HG03439 (cell line): ENCODE measurements around the gene USO1.
A peak's percentile ranks its signal among the peaks of the same experiment; 100 is the strongest.
"Not testable (repeated sequence)": the region's sequence is repeated elsewhere in the genome, so short reads cannot be mapped to it uniquely, and the experiment has no call there.

ENCODE experiments used
- ATAC-seq: cut with Tn5 transposase; IDR thresholded peaks from one replicate; pipeline ENCODE4 v1.9.1; 2021; ENCODE audit warnings: mild to moderate bottlenecking, moderate library complexity; ENCODE audit not compliant: unreplicated experiment

The USO1 gene, protein sequence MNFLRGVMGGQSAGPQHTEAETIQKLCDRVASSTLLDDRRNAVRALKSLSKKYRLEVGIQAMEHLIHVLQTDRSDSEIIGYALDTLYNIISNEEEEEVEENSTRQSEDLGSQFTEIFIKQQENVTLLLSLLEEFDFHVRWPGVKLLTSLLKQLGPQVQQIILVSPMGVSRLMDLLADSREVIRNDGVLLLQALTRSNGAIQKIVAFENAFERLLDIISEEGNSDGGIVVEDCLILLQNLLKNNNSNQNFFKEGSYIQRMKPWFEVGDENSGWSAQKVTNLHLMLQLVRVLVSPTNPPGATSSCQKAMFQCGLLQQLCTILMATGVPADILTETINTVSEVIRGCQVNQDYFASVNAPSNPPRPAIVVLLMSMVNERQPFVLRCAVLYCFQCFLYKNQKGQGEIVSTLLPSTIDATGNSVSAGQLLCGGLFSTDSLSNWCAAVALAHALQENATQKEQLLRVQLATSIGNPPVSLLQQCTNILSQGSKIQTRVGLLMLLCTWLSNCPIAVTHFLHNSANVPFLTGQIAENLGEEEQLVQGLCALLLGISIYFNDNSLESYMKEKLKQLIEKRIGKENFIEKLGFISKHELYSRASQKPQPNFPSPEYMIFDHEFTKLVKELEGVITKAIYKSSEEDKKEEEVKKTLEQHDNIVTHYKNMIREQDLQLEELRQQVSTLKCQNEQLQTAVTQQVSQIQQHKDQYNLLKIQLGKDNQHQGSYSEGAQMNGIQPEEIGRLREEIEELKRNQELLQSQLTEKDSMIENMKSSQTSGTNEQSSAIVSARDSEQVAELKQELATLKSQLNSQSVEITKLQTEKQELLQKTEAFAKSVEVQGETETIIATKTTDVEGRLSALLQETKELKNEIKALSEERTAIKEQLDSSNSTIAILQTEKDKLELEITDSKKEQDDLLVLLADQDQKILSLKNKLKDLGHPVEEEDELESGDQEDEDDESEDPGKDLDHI

DNA sequence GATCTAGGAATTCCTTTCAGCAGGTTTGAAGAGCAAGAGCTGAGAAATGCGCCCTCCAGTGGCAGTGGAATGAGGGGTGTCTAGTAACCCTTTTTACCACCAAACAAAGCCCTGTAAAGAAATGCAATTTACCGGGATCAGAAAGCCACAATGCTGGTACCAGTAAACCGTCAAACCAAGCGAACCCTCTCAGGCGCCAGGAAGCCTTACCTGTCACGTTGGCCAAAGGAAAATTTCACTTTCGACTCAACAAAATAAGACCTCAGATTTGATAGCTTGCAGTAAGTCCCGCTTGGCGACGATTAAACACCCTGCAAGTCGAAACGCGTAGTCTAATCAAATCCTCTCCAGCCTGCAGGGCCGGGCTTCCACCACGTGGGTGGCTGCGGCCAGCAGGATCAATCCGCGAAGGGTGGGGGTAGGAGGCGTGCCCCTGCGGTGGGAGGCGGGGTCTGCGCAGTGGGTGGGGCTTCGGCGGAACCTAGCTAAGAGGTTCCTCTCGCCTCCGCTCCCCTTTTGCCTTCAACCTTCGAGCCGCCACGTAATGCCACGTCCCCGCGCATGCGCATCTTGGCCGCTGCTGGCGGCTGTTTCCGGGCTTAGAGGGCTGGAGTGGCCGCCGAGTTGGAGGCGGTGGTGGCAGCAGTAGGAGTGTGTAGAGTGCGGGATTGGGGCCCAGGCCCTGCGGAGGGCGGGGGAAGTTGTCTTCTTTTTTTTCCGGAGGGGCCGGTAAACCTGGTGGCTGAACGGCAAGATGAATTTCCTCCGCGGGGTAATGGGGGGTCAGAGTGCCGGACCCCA is at the start of gene USO1:
USO1 (plus strand) TSS at position 512 of the 801 bp plus-strand sequence; CDS start at position 755, 243 bp downstream.
- ATAC-seq, result peak; percentile 88

DNA sequence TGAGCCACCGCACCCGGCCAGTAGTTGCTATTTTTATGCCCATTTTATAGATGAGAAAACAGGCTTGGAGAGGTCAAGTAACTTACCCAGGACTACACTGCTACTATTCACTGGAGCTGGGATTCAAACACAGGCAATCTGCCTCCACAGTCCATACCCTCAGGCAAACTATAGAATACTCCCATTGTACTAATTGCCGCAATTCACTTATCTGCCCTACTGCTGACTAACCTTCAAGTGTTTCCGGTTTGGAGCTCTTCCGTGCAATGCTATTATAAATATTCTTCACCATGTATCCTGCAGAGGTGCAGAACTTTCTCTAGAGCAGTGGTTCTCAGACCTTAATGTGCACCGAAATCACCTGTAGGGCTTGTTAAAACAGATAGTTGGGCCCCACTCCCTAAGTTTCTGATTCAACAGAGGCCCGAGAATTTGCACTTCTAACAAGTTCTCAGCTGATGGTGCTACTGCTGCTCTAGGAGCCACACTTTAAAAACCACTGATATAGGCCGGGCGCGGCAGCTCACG is 49.3 kb upstream of the USO1 start:
- no peak for ATAC-seq

DNA sequence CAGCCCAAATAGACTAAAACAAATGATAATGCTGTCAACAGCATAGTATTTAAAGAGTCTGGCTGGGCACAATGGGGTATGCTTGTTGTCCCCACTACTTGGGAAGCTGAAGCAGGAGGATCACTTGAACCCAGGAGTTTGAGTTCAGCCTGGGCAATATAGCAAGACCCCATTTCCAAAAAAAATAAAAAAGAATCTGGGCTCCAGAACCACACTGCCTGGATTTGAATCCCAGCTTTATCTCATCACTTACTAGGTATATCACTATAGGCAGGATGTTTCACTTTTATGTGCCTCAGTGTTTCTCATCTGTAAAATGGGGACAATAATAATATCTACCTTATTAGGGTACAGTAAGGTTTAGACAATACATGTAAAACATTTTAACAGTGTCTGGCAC is 45.9 kb upstream of the USO1 start:
- no peak for ATAC-seq

DNA sequence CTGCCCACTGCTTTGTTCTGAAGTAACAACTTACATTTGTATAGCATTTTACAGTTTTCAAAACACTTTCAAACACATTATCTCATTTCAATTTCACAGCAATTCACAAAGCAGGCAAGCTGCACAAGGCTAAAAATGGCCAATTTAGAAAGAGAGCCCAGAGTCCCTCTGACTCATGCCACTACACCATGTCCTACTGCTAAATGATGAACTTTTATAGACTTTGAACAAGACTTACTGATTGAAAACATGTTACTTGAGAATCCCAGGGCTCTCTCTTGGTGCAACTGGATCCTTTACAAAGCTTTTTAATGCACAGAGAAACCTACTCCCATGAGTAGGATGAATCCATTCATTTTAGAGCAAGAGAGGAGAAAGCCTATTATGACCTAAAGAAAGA is 45.4 kb upstream of the USO1 start:
- no peak for ATAC-seq

DNA sequence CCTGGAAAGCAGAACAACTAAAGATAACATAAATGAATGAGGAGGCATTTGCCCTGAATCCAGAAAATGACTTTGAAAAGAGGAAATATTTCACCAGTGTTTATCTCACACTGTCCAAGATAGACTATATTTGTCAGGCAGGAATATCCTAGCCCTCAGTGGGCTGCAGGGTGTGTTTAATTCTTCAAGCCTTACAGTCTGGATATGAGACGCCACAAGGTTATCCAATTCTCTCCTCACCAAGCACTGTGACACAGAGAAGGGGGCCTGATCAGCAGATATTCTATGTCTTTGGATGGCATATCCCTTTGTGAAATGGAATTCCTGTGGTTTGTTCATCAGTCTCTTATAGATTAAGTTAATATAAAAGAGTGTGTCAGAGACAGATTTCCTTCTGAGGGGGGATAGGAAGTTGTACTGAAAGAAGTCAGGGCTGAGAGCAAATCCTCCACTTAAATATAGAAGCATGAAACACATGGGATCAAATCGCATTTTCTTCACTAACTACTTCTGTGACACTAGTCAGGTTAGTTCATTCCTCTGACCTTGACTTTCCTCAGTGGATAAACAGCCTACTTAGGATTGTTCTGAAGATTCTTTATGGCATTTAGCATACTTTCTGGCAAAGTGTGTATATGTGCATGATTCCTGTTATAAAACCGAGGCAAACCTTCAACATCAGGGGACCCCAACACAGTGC is 44.4 kb upstream of the USO1 start:
- no peak for ATAC-seq

DNA sequence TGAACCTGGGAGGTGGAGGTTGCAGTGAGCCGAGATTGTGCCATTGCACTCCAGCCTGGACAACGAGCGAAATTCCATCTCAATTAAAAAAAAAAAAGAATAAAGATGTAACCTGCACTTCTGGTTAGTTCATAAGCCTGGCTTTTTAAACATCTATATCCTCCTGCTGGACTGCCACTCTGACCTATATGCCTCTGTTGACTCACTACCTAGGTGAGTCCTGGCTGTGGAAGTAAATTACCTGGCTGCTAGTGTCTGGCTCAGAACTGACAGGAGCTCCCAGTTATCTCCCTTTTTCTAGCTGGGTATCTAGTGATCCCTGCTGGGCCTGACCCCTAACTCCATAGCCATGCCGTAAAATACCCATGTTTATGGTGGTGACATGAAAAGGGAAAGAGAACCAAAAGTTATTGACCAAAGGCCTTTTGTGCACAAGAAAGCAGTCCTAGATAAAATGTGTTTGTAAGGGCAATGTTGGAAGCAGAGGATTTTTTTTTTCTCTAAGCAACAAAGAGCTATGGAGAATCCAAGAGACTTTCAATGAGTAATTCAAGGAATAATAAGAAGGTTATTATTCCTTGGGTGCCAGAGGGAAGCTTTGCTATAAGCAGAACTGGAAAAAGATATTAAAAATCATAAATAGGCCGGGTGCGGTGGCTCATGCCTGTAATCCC is 40.8 kb upstream of the USO1 start:
- no peak for ATAC-seq

DNA sequence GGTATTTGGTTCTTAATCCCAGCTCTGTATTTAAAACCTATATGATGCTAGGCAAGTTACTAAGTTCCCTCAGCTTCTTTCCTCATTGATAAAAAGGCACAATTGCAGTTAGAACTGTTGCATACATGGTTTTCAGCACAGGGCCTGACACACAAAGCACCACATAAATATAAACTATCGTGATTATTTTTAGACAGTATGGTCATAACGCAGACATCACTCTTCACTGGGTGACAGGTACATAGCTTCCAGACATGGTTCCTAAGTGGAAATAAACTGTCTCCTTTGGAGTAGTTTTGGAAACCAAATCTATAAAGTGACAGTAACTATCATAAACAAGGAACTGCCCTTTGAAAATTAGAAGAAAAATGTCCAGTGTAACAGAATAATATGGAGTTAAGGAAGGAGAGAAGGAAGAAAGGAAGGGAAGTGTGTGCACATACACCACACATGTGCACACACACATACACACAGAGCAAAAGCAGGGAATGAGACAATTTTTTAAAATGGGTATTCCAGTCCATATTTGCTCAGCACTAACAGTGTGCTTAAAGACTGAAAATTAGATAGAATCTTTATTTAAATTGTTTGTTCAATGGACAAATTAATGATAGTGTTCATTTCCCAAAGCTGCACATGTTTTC is 38.7 kb upstream of the USO1 start:
- ATAC-seq, result no peak

DNA sequence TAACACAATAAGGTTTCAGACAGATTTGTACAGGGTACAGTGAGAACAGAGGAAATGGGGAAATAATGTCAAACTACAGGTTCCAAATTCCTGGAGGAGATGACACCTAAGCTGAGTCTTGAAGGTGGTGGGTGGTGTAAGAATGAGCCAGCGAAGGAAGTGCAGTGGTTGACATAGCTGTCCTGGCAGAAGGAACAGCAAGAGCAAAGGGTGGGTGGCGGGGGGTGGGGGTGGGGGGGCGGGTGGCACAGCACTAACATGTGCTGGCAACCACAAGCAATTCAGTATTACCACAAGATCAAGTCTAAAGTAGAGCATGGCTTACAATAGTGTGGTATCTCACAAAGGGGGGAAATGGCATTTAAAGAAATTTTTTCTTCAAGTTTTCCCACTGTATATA is 38.0 kb upstream of the USO1 start:
- ATAC-seq, result no peak

DNA sequence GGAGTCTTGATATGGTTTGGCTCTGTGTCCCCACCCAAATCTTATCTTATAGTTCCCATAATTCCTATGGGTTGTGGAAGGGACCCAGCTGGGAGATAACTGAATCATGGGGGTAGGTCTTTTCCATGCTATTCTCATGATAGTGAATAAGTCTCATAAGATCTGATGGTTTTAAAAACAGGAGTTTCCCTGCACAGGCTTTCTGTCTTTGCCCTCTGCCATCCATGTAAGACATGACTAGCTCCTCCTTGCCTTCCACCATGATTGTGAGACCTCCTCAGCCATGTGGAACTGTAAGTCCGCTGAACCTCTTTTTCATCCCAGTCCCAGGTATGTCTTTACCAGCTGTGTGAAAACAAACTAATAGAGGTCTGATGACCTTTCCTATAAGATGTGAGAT is 37.3 kb upstream of the USO1 start:
- ATAC-seq, result not testable (repeated sequence)

DNA sequence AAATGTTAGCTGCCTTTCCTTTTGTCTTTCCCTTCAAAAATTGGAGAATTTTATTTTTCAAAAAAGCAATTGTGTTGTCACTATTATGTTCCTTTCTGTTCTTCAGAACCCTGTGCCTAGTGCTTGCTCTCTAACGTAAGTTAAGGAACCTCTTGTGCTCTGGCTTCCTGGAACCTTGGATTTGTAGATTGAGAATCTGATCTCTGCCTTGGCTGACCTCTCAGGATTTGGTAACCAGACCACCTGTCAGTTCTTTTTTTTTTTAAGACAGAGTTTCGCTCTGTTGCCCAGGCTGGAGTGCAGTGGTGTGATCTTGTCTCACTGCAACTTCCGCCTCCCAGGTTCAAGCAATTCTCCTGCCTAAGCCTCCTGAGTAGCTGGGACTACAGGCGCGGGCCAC is 32.3 kb upstream of the USO1 start:
- ATAC-seq, result not testable (repeated sequence)

DNA sequence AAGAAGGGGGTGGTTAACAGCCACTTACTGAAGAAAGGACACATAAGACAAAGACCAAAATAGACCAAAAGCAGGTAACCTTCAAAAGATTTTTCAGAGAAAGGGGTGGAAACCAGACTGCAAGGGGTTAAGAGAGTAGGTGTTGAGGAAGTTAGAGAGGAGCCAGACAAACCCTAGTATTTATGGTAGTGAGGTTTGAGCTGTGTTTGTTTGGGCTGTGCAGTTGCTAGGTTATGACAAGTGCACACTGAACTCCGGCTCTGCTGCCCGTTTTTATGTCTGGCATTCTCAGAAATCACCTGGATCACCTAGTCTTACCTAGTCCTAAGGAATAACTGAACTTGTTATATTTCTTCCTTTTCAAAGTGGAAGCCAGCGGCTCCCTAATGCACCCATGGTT is 28.3 kb upstream of the USO1 start:
- ATAC-seq, result no peak

DNA sequence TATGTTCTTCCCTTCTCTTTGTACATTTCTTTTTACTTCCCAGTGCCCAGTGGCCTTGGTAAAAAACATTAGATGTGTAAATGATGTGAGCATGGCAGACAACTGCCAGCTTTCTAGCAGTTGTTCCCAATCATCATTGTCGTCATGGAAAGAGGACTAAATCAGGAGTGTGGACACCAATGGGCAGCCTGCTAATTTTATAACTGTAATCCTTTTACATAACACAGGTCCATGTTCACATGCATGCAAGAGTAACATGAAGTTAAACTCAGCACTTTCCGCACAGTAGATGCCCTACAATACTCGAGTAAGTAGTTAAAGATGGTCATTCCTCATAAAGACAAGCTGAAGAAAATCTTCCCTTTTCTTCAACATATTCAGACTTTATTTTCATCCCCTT is 27.8 kb upstream of the USO1 start:
- no peak for ATAC-seq

DNA sequence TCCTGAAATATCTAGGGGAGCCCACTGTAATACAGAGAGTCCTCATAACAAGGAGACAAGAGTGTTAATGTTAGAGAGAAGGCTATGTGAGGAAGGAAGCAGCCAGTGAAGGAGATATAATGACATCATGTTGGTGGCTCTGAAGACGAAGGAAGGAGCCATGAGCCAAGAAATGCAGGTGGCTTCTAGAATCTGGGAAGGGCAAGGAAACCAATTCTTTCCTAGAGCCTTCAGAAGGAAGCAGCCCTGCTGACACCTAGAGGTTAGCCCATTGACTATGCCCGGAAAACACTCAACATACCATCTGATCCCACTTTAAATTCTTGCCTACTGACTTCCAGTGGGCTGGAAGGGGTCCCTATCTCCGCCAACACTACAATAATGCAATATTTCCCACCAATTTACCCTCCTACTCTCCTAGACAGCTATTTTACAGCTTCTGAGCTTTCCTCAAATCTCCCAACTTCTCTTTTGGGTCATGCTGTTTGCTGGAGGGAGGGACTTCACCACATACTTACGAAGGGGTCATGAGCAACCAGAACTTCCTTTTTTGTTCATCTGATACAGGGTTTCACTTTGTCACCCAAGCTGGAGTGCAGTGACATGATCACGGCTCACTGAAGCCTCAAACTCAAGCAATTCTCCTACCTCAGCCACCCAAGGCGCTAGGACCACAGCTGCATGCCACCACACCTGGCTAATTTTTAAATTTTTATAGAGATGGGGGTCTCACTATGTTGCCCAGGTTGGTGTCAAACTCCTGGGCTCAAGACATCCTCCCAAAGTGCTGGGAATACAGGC is 26.0 kb upstream of the USO1 start:
- peak; percentile 95 for ATAC-seq

DNA sequence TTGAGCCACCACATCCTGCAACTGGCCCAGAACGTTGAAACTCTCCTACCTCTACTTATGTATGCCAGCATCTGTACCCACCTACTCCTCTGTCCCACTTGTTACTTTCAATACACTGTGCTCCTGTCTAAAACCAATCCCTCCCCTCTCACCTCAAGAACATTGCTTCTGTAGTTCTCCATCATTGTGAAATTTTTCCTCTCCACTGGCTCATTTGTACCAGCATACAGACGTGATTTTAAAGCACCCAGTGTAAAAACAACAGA is 25.5 kb upstream of the USO1 start:
- peak; percentile 34 for ATAC-seq

DNA sequence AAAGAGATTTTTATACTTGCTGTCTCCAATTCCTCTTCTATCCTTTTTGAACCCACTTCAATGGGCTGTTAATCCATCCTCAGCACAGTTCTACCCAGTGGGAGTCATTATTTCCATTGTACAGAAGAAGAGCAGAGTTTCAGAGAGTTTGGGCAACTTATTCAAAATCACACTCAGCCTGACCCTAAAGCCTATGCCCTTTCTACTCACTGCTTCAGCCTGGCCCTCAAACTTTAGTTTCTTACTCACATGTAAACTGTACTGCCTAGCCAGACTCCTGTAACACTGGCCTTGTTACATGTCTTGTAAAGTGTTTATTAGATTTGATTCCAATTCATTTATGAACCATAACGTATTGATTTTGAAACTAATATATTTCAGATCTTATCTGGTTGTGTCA is 25.1 kb upstream of the USO1 start:
- peak; percentile 14 for ATAC-seq

DNA sequence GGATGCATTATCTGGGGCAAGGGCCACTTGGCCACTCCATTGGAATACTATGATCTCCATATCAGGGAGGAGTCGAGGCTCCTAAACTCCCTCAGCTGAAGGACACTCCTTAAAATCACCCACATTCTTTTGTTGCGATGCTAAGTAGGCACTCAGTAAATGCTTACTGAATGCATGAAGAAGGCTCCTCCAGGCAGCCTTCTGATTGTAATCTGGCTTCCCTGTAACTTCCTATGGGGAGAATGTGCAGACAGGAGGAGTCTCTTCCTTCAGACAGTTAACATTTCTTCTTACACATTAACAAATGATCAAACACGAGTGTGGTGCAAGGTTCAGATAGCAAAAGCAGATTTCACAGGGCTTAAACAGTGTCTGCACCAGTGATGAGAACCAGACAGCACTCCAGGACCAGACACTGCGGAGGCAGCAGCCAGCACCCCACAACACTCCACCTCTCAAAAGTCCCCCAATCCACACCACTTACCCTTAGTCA is 21.4 kb upstream of the USO1 start:
- ATAC-seq, result no peak

DNA sequence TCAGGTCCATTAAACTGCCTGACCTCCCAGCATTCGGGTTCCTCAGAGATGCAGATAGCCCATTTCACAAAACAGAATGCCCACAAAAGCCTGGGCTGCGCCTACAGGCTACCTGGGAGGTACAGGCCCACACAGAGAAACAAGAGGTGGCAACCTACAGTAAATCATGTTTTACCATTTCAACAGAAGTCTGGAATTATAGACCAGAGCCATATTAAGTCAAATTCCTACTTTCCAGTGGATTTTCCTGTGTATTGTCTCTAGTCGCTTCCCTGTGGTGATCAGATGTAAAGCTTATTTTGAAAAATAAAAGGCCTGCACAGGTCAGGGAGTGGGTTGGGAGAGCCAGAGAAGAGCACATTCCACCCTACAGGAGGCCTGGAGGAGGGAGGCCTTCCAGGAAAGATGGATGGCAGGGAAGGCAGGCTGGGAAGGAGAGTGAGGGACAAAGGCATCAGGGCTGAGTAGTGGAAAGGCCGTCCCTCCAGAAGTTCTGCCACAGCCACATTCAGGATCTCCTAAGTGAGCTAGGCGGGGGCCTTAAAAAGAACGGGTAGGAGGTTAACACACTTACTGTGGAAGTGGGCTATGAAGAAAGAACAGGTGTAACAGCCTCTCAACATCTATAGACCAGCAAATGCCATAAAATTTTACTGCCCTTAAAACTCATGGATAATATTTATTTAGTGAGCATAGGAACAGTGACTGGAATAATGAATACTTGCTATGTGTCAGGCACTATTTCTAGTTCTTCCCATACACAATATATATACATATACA is 19.0 kb upstream of the USO1 start:
- no peak for ATAC-seq

DNA sequence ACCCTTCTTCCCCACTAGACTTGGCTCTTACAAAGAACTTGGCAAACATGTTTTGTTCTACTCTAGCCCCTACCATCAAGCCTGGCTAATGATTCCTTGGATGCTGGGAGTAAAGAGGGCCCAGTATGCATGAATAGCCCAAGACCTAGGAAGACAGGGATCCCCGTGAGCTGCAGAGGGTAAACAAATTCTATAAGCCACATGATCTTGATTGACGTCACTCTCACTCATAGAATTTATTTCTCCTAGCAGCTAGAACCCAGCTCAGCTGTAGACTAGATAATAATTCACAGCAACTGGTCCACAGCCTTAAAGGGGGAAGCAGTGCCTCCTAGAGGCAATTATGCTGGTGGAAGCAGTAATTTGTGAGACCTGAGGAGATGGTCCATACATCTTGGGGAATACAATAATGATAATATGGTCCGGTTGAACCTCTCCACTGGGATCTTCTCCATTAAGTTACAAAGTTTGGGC is 16.1 kb upstream of the USO1 start:
- ATAC-seq, result no peak
